HG03097 (cell line): ENCODE measurements around the gene AGBL1.
"Not testable (repeated sequence)": the region's sequence is repeated elsewhere in the genome, so short reads cannot be mapped to it uniquely, and the experiment has no call there.

Source experiments
- ATAC-seq: cut with Tn5 transposase; IDR thresholded peaks from one replicate; pipeline ENCODE4 v1.9.1; 2021; ENCODE audit not compliant: unreplicated experiment, low FRiP score

Gene AGBL1

GRCh38 chr15:86988033-86988432 is 908.4 kb downstream of the AGBL1 start:
- ATAC-seq = no peak

- no peak for ATAC-seq
Observed at GRCh38 chr15:87021751-87022150, 942.1 kb downstream of the AGBL1 start.

GRCh38 chr15:87031540-87032230 is 952.0 kb downstream of the AGBL1 start:
- ATAC-seq = no peak

- ATAC-seq = no peak
Observed at GRCh38 chr15:87032295-87032694, 952.6 kb downstream of the AGBL1 start.

GRCh38 chr15:87033056-87033455 is 953.4 kb downstream of the AGBL1 start:
- ATAC-seq = no peak

- ATAC-seq = no peak
Observed at GRCh38 chr15:87034886-87035285, 955.2 kb downstream of the AGBL1 start.

- ATAC-seq = no peak
Observed at GRCh38 chr15:87038404-87038803, 958.7 kb downstream of the AGBL1 start.

GRCh38 chr15:87042619-87043018 is 962.9 kb downstream of the AGBL1 start:
- not testable (repeated sequence) for ATAC-seq

GRCh38 chr15:87045746-87046145 is 966.1 kb downstream of the AGBL1 start:
- ATAC-seq = no peak

- ATAC-seq = no peak
Observed at GRCh38 chr15:87047203-87047965, 967.7 kb downstream of the AGBL1 start.
